ENCODE data around the gene PPARD. TPM values are rescaled to one million over a fixed set of nuclear protein-coding genes. Genes with fewer than 3 reads are reported as not detected.
"Not testable (repeated sequence)": the region's sequence is repeated elsewhere in the genome, so short reads cannot be mapped to it uniquely, and the experiment has no call there.

The PPARD gene
- total and polyA plus RNA-seq, 2 of the 13 experiments (the other 11 are each of a cell fraction or from before 2014, with no cell fraction given), result 6.1 to 13.3 TPM

DNA sequence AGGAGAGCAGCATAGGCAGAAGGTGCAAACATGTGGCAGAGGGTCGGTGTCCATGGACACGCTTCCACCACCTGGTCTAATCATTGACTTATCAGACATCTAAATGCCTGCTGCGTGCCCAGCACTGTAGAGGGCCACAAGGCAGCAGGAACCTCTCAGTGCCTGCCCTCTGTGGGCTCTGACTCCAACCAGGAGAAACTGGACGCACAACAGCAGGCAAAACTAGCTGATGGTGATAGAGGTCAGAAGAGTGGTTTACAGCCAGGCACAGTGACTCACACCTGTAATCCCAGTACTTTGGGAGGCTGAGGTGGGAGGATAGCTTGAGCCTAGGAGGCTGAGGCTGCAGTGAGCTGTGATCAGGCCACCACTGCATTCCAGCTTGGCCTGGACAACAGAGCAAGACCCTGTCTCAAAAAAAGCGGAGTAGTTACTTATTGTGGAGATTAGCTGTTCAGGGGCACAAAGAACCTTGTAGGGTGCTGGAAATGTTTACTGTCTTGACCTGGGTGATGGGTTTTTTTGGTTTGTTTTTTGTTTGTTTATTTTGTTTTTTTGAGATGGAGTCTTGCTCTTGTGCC is 46.5 kb downstream of the PPARD start (continued):
- TF ChIP-seq, protein P1, sequence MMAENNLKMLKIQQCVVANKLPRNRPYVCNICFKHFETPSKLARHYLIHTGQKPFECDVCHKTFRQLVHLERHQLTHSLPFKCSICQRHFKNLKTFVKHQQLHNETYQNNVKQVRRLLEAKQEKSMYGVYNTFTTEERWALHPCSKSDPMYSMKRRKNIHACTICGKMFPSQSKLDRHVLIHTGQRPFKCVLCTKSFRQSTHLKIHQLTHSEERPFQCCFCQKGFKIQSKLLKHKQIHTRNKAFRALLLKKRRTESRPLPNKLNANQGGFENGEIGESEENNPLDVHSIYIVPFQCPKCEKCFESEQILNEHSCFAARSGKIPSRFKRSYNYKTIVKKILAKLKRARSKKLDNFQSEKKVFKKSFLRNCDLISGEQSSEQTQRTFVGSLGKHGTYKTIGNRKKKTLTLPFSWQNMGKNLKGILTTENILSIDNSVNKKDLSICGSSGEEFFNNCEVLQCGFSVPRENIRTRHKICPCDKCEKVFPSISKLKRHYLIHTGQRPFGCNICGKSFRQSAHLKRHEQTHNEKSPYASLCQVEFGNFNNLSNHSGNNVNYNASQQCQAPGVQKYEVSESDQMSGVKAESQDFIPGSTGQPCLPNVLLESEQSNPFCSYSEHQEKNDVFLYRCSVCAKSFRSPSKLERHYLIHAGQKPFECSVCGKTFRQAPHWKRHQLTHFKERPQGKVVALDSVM (CRISPR knock-in tag; IDR thresholded peaks at IDR 0.05), result peak; percentile 68
- TF ChIP-seq NFKBIZ (CRISPR knock-in tag; IDR thresholded peaks at IDR 0.05), result no peak
- no peak for TF ChIP-seq PTBP1 (IDR thresholded peaks at IDR 0.05; ENCODE audit: low read depth, low read length, poor library complexity, severe bottlenecking)

DNA sequence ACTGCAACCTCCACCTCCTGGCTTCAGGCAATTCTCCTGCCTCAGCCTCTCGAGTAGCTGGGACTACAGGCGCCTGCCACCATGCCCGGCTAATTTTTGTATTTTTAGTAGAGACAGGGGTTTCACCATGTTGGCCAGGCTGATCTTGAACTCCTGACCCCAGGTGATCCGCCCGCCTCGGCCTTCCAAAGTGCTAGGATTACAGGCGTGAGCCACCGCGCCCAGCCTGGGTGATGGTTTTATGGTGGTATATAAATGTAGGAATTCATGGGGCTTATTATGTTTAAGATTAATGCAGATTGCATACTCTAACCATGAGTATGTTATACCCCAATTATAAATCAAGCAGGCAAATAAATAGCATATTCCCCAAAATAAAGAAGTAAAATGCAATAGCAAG is 47.0 kb downstream of the PPARD start:
- CTCF ChIA-PET (ENCODE audit: low intra/inter-chr PET ratio, low total read pairs); BruUV-seq (replicated peaks); H3K9ac ChIP-seq (ENCODE audit: insufficient read depth, low read depth, low read length); H3K4me3 ChIP-seq (replicated peaks in 1 of 3; ENCODE audit: insufficient read depth in 1 of 3, low read depth in 2 of 3, low read length in 3 of 3); H3K4me2 ChIP-seq (ENCODE audit: low read depth, low read length); in situ Hi-C loops (cut with HindIII; ENCODE audit: extremely low pct_ligation_motif_present, low pct_unique_long_range_greater_than_20kb); H2AFZ ChIP-seq (ENCODE audit: low read length); ATAC-seq; H3K9me3 ChIP-seq (ENCODE audit: low read length); intact Hi-C loops (cut with micrococcal nuclease; ENCODE audit: unreplicated experiment); H4K20me1 ChIP-seq (ENCODE audit: insufficient read depth, low read length); DNase-seq (ENCODE audit: low spot score); H3K36me3 ChIP-seq (replicated peaks in 1 of 2; ENCODE audit: control insufficient read depth in 1 of 2, insufficient read depth in 2 of 2, low read length in 2 of 2); H3K27me3 ChIP-seq (ENCODE audit: control insufficient read depth in 1 of 2, insufficient read depth in 2 of 2, low read length in 2 of 2); H3K27ac ChIP-seq (ENCODE audit: extremely low read length, insufficient read depth, low read length); FAIRE-seq; H3K79me2 ChIP-seq (ENCODE audit: insufficient read depth, low read length): not testable (repeated sequence)
- WGBS (ENCODE audit: low lambda C conversion rate), result 96% methylated on average over 9 of the region's 9 CpGs
- peaks cover 45% of the 10 kb centered on the region for H3K4me1 ChIP-seq (ENCODE audit: insufficient read depth, low read length)
- POLR2A ChIA-PET, result interaction anchor here (1.2 kb wide), 1 partner anchor 13 kb away, joined by 3 read pairs; no protein-coding TSS in a partner anchor

Measured in HepG2 (cell line).